Neural crest cell (in vitro differentiated cells): ENCODE results near the gene CLDN24. TPM values are rescaled to one million over a fixed set of nuclear protein-coding genes. Genes with fewer than 3 reads are reported as not detected.

Experiments used
- DNase-seq: peaks from one replicate; pipeline ENCODE4 v3.0.0; 2021; ENCODE audit warnings: low read depth, mixed read lengths, low spot score
- H3K27ac Mint-ChIP-seq: one replicate; pipeline ENCODE4 v1.8.0; 2021; ENCODE audit warnings: mild to moderate bottlenecking, mixed read lengths; ENCODE audit not compliant: unreplicated experiment
- H3K27me3 Mint-ChIP-seq: 2 replicates; pipeline ENCODE4 v1.8.0; 2021; ENCODE audit warnings: low read depth, mild to moderate bottlenecking, mixed read lengths
- H3K36me3 Mint-ChIP-seq: 2 replicates; pipeline ENCODE4 v1.8.0; 2021; ENCODE audit warnings: low read depth, mild to moderate bottlenecking, mixed read lengths
- H3K4me1 Mint-ChIP-seq: 2 replicates; pipeline ENCODE4 v1.8.0; 2021; ENCODE audit warnings: mixed read lengths
- H3K4me3 Mint-ChIP-seq: one replicate; pipeline ENCODE4 v1.8.0; 2021; ENCODE audit warnings: mild to moderate bottlenecking, mixed read lengths
- H3K9me3 Mint-ChIP-seq: 2 replicates; pipeline ENCODE4 v1.8.0; 2021; ENCODE audit warnings: mixed read lengths
- total RNA-seq: library from RNA; stranded (reverse); gene quantifications from 2 replicates; pipeline ENCODE4 v1.2.1, GENCODE V29; 2021
- TF ChIP-seq, protein P1 (sequence below): fragments of 200-600 bp; sonication (generic); conservative IDR thresholded peaks from 2 replicates; pipeline ENCODE4 v1.5.0; 2021; ENCODE audit warnings: antibody characterized with exemption, mild to moderate bottlenecking

Gene CLDN24
- total RNA-seq, 1 donor from 2014 or later: not detected

DNA sequence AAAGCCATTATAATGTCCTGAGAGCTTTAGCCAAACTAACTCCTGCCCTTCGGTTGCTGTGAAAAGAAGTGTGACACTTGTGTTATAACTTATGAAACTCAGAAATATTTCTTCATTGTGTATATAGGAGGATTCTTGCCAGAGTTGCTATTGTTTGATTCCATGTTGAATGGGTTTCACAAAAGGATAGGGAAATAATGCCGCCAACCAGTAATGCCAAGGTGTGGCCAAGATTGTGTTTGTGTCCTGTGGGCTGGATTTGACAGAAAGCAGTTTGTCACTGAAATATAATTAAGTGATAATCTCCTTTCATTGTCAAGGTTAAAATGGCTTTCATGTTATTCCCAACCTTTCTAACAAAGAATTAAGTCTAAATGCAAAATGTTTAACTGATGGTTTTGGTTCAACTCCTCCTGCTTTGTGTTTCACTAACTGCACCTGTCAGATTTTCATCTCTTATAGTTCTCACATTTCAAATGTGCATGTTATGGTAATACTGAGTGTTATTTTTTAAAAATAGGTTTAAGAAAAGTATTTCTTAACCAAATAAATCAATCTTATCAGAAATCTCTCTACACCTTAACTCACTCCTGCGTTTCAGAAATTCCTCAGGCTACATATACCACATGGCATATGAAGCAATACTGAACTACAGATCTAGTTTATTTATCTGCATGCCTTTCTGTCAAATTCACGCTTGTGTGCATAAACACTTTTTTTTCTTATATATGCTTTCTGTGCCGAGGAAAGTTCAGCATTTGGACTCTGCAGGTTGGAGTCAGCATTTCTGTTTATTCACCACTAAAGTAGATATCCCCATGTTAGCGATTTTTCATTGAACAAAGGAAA lies 1.8 kb downstream of the CLDN24 start, which contains the start of gene CLDN22:
Gene CLDN22 (minus strand): TSS at position 66 of the 849 bp plus-strand sequence. CDS start 58 bp downstream, at position 8.
- no peak for DNase-seq
- TF ChIP-seq, protein P1, sequence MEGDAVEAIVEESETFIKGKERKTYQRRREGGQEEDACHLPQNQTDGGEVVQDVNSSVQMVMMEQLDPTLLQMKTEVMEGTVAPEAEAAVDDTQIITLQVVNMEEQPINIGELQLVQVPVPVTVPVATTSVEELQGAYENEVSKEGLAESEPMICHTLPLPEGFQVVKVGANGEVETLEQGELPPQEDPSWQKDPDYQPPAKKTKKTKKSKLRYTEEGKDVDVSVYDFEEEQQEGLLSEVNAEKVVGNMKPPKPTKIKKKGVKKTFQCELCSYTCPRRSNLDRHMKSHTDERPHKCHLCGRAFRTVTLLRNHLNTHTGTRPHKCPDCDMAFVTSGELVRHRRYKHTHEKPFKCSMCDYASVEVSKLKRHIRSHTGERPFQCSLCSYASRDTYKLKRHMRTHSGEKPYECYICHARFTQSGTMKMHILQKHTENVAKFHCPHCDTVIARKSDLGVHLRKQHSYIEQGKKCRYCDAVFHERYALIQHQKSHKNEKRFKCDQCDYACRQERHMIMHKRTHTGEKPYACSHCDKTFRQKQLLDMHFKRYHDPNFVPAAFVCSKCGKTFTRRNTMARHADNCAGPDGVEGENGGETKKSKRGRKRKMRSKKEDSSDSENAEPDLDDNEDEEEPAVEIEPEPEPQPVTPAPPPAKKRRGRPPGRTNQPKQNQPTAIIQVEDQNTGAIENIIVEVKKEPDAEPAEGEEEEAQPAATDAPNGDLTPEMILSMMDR: no peak
- no peak within 1 kb of the TSS for H3K27ac Mint-ChIP-seq
- H3K9me3 Mint-ChIP-seq: no peaks in the 10 kb centered on the region
- H3K36me3 Mint-ChIP-seq: peaks cover 3% of the 10 kb centered on the region
- H3K4me1 Mint-ChIP-seq: peaks cover 30% of the 10 kb centered on the region
- no peak within 1 kb of the TSS for H3K4me3 Mint-ChIP-seq
- no peaks in the 10 kb centered on the region for H3K27me3 Mint-ChIP-seq

DNA sequence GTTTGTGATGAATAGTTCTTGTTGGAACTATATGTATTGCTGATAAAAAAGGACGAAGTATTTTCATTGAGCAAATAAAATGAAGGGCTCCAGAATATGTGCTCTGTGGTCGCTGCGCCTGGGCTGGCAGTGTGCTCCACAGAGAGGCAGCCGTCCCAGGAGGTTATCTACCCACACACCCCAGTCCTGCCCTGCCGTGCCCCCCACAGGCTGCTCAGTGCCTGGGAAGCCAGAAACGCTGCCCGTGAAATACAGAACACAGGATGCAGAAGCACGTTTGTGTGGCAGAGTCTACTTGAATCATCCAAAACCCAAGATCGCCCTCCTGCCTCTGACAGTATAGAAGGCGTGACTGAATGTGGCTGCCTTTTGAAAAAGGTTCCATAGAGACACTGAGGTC lies 3.6 kb downstream of the CLDN24 start:
- TF ChIP-seq, protein P1: no peak
- Mint-ChIP-seq H3K36me3 (peaks cover 10% of the 10 kb centered on the region), H3K27me3 (no peaks in the 10 kb centered on the region), H3K27ac (no peak overlapping the region), H3K4me1 (peaks cover 30% of the 10 kb centered on the region), H3K9me3 (no peaks in the 10 kb centered on the region), H3K4me3 (no peak overlapping the region)
- DNase-seq: no peak

DNA sequence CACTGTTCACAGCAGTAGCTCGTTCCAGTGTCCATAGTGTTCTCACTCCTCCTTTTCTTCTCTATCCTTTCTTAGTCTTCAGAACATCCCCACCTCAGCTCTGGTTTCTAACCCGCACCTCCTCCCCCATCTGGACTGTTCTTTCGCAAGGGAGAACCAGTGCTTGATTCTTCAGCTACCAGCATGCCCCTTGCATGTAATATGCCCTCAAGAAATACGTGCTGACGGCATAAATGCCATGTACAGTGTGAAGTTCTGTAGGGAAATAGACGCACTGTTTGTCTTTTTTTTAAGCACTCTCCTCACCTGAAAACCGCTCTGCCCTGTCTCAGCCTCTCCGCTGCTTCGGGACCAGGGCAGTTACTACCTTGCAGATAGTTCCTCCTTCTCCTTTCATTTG lies 7.4 kb downstream of the CLDN24 start:
- H3K4me1 Mint-ChIP-seq: no peaks in the 10 kb centered on the region
- no peaks in the 10 kb centered on the region for H3K27me3 Mint-ChIP-seq
- TF ChIP-seq, protein P1: no peak
- peak overlapping the region; percentile 90 for H3K27ac Mint-ChIP-seq
- no peak for DNase-seq
- no peaks in the 10 kb centered on the region for H3K9me3 Mint-ChIP-seq
- H3K4me3 Mint-ChIP-seq: no peak overlapping the region
- peaks cover 16% of the 10 kb centered on the region for H3K36me3 Mint-ChIP-seq

DNA sequence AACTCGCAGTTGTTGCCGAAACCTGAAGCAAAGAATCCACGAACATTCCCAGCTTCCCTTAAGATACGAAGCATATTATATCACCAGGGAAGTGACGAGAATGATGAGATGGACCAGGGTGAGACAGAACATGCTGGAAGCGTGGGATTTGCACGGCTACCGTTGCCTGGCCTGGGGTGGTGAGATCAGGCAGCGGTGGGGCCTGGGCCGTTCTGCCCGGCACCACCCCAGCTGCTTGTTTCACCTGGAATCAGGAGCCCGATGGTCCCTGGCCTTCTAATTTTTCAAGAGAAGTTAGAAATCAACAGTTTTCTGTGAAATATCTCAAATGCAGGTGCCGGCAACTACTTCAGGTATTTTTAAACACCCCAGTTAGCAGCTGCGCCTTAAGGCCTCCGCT lies 7.9 kb downstream of the CLDN24 start:
- no peak overlapping the region for H3K4me3 Mint-ChIP-seq
- H3K4me1 Mint-ChIP-seq: no peaks in the 10 kb centered on the region
- TF ChIP-seq, protein P1: no peak
- DNase-seq: no peak
- H3K27ac Mint-ChIP-seq: no peak overlapping the region
- no peaks in the 10 kb centered on the region for H3K9me3 Mint-ChIP-seq
- peaks cover 16% of the 10 kb centered on the region for H3K36me3 Mint-ChIP-seq
- H3K27me3 Mint-ChIP-seq: no peaks in the 10 kb centered on the region

DNA sequence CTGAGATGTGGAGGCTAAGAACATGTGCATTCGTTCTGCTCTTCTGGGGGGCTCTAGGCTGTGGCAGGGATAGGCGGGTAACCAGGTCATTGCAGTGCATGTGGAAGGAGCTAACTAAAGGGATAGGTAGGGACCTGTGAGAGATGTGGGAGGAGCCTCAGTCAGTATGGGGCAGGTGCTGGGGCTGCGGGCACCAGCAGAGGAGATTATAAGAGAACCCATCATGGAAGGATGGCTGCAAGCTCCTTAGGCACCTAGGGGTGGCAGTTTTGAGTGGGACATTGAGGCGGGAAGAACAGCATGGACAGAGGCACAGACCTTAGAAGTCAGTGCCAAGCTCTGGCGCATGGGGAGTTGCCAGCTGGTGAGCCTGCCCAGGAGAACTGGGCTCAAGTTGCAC lies 9.4 kb downstream of the CLDN24 start:
- Mint-ChIP-seq H3K27me3 (no peaks in the 10 kb centered on the region), H3K4me1 (no peaks in the 10 kb centered on the region), H3K36me3 (peaks cover 20% of the 10 kb centered on the region), H3K4me3 (no peak overlapping the region), H3K27ac (peak overlapping the region; percentile 86), H3K9me3 (no peaks in the 10 kb centered on the region)
- TF ChIP-seq, protein P1: no peak
- DNase-seq: no peak
